GM12891 (cell line): ENCODE data around the gene COL15A1.

Experiments
- DNase-seq: peaks from one replicate; pipeline ENCODE4 v3.0.0; 2011; ENCODE audit warnings: low spot score; ENCODE audit not compliant: insufficient read length
- FAIRE-seq: peaks from 2 replicates; lab custom pipeline; 2011; peaks lifted over from hg19 to GRCh38; lab: Jason Lieb, UNC
- PAX5 ChIP-seq: IDR thresholded peaks from 2 replicates; pipeline ENCODE4 v1.6.1; 2011; ENCODE audit warnings: low read length, moderate library complexity, mild to moderate bottlenecking; ENCODE audit not compliant: insufficient read depth, severe bottlenecking
- POLR2A ChIP-seq: IDR thresholded peaks from 2 replicates; pipeline ENCODE4 v1.6.1; 2011; ENCODE audit warnings: low read depth, low read length, control low read depth
- POLR2AphosphoS5 ChIP-seq: IDR thresholded peaks from 2 replicates; pipeline ENCODE4 v1.6.1; 2011; ENCODE audit warnings: low read depth, low read length, control low read depth
- POU2F2 ChIP-seq: IDR thresholded peaks from 2 replicates; pipeline ENCODE4 v1.6.1; 2011; ENCODE audit warnings: low read depth, mild to moderate bottlenecking, control low read depth, low read length, moderate library complexity
- SPI1 ChIP-seq: IDR thresholded peaks from 2 replicates; pipeline ENCODE4 v1.6.1; 2011; ENCODE audit warnings: low read depth, low read length, control low read depth
- TAF1 ChIP-seq: IDR thresholded peaks from 2 replicates; pipeline ENCODE4 v1.6.1; 2011; ENCODE audit warnings: low read depth, low read length, control low read depth

Gene COL15A1

GRCh38 chr9:99056186-99056585, 112.5 kb downstream of the COL15A1 start:
- TF ChIP-seq TAF1 (no peak), SPI1 (no peak), POLR2A (no peak), POU2F2 (no peak), POLR2AphosphoS5 (no peak), PAX5 (no peak)
- DNase-seq (no peak), FAIRE-seq (no peak)

GRCh38 chr9:99056886-99057664, 113.4 kb downstream of the COL15A1 start:
- FAIRE-seq (no peak), DNase-seq (no peak)
- TF ChIP-seq POLR2AphosphoS5, result no peak
- no peak for TF ChIP-seq TAF1
- no peak for TF ChIP-seq PAX5
- no peak for TF ChIP-seq SPI1
- TF ChIP-seq POLR2A, result no peak
- no peak for TF ChIP-seq POU2F2

GRCh38 chr9:99057665-99058625, 114.2 kb downstream of the COL15A1 start:
- FAIRE-seq (peak; percentile 59), DNase-seq (peak; percentile 44)
- TF ChIP-seq POLR2AphosphoS5, result no peak
- peak; percentile 71; the same call in 1 of the 2 replicates for TF ChIP-seq POU2F2
- TF ChIP-seq SPI1, result peak; percentile 49; the same call in 1 of the 2 replicates
- TF ChIP-seq TAF1, result no peak

- peak; percentile 43 for DNase-seq
- TF ChIP-seq SPI1 (peak; percentile 93), TAF1 (no peak)
- FAIRE-seq, result peak; percentile 69
Measured at GRCh38 chr9:99058964-99059921, 115.5 kb downstream of the COL15A1 start.

GRCh38 chr9:99060621-99061020, 116.9 kb downstream of the COL15A1 start:
- DNase-seq (no peak), FAIRE-seq (no peak)
- TF ChIP-seq POLR2AphosphoS5 (no peak), TAF1 (no peak), SPI1 (no peak), PAX5 (no peak), POLR2A (no peak)

- FAIRE-seq (no peak), DNase-seq (no peak)
- no peak for TF ChIP-seq POLR2AphosphoS5
- TF ChIP-seq POU2F2, result no peak
- no peak for TF ChIP-seq PAX5
- TF ChIP-seq TAF1, result no peak
- no peak for TF ChIP-seq SPI1
- TF ChIP-seq POLR2A, result no peak
Measured at GRCh38 chr9:99062549-99062948, 118.8 kb downstream of the COL15A1 start.

GRCh38 chr9:99063522-99063921, 119.8 kb downstream of the COL15A1 start:
- FAIRE-seq, result no peak
- no peak for TF ChIP-seq PAX5
- no peak for TF ChIP-seq TAF1
- no peak for TF ChIP-seq POLR2AphosphoS5
- TF ChIP-seq SPI1, result no peak
- no peak for TF ChIP-seq POLR2A
- TF ChIP-seq POU2F2, result no peak
- DNase-seq, result no peak

- FAIRE-seq (no peak), DNase-seq (no peak)
- TF ChIP-seq PAX5, result no peak
- TF ChIP-seq POU2F2, result no peak
- TF ChIP-seq TAF1, result no peak
- TF ChIP-seq POLR2A, result no peak
- TF ChIP-seq SPI1, result no peak
- TF ChIP-seq POLR2AphosphoS5, result no peak
Measured at GRCh38 chr9:99066571-99066970, 122.9 kb downstream of the COL15A1 start.
